NCI-H2029 treated with DMSO at 0.1 percent for 48 hours (cell line): ENCODE results near the gene MRTFA.
"Not testable (repeated sequence)": the region's sequence is repeated elsewhere in the genome, so short reads cannot be mapped to it uniquely, and the experiment has no call there.

Experiments used
- DNase-seq: peaks from one replicate; lab custom pipeline; 2025; lab: John Stamatoyannopoulos, UW

The MRTFA gene

DNA sequence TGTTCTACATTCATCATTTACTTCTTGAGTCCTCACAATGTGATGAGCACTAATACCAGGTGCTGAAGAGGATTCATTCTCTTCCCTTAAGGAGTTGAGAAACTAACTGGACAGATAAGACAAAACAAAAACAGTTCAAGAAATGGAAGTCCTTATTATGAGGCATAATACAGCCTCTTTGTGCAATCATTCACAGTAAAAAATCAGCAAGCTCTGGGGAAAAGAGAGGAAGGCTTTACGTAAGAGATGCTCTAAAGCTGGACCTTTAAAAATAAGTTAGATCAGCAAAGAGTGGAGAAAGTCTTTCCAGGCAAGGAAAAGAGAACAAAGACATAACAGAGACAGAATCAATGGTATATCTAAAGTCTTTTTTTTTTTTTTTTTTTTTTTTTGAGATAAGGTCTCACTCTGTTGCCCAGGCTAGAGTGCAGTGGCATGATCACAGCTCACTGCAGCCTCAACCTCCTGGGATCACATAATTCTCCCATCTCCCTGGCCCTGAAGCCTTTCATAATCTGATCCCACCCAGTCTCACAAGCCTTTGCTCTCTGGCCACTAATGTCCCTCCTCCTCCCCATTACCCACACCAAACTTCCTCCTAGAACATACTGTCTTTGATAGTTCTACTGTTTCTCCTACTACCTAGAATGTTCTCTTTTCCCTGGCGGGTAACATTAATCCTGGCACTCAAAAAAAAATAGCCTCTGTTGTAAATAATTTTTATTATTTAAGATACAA is 40.9 kb downstream of the MRTFA start:
- no peak for DNase-seq

DNA sequence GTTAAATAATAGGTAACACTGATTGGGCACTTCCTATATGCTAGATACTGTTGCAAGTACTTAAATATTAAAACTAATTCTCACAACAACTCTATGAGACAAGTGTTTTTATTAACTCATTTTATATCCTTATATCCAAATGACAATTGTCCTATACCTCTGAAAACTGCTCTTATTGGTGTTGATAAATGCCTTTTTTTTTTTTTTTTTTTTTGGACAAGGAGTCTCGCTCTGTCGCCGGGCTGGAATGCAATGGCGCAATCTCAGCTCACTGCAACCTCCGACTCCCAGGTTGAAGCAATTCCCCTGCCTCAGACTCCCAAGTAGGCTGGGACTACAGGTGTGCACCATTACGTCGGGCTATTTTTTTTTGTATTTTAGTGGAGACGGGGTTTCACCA is 41.6 kb downstream of the MRTFA start:
- no peak for DNase-seq

DNA sequence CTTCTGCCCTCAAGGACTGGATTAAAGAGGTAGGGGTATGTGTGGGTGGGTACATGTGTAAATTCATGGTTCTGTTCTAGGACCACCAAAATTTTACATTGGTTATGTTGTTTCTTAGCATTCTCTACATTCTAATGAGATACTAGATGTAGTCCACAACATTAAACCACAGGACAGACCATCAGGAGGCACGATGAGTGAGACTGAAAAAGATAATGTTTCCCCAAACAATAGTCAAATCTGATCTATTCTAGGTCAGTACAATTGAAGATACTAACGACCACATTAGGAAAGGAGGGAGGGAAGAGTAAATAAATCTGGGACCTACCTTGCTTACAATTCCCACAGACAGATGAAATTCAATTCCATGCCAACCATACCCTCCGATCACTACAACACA is 42.2 kb downstream of the MRTFA start:
- DNase-seq = no peak

DNA sequence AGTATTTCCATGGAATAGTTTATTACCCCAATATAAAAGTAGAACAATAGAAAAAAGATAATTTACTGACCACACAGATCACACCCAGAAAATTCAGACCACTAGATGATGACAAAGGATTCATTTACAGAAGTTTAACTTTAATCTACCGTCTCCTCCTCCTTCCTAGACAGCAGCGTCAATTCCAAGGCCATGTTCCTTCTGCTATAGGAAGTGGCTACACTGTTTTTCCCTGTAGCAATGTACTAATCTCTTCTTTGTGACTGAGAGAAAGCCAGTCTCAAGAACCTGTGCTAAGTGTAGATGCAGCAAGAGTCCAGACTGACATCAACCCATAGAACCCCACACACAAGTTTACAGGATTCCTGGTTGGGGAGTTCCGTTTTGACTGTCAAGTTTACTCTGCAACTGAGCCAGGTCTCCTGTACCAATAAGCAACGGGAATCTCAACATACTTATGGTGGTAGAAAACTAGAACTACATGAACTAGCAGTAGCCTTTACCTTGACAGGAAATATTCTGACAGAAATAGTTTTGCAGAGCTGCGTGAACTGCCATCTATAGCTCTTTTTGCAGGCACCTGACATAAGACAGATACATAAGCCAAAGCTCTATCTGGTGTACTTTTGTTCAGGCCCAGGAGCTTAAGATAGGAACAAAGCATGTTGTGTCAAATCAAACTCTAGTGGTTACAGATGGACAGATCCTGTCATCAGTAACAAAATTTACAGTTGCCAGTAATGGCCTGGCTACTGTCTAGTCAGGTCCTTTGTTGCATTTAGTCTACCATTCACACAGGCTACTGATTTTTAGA is 42.9 kb downstream of the MRTFA start:
- DNase-seq = no peak

DNA sequence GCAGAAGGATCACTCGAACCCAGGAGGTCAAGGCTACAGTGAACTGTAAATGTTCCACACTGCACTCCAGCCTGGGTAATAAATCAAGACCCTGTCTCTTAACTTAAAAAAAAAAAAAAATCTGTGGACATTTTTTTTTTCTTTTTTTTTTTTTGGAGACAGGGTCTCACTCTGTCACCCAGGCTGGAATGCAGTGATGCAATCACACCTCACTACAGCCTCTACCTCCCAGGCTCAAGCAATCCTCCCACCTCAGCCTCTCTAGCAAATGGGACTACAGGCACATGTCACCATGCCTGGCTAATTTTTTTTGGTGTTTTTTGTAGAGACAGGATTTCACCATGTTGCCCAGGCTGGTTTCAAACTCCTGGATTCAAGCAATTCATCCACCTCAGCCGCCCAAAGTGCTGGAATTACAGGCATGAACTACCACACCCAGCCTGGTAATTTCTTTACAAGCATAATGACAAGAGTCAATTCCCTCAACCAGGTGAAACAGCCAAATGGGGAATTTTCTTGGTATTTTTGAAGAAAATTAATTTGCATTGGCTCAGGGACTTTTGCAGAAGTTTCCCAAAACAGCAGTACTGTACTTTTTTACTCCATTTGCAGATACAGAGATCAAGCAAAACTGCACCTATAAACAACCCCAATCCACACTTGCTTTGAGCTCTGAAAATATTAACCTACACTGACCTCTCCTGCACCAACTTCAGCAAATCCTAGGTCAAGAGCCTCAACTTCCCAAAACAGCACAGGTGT is 44.0 kb downstream of the MRTFA start:
- DNase-seq = no peak

DNA sequence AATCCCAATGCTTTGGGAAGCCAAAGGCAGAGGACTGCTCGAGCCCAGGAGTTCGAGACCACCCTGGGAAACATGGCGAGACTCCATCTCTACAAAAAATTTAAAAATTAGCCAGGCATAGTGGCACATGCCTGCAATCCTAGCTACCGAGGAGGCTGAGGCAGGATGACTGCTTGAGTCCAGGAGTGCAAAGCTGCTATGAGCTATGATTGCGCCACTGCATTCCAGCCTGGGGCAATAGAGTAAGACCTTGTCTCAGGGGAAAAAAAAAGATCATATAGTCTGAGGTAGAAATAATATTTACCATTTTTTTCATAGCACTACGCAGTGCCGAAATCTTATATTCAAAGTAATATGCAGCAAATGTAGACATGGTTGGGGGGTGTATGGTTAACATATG is 47.8 kb downstream of the MRTFA start:
- no peak for DNase-seq

DNA sequence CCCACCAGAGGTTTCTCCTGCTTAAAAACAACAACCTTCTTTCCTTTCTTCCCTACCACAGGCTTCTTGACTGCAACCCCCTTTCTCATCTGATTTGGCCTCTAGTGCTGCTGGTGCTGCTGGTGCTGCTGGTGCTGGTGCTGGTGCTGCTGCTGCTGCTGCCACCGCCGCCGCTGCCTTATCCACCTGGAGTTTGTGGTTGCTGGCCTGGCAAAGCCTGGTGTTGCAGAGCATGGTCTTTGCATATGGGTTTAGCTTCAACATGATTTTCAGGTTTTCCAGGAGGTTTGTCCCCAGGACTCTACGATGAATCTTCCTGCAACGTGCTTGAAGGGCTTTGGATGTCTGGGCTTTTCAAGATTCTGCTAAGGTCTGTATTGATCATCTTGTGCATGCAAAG is 49.7 kb downstream of the MRTFA start:
- no peak for DNase-seq

DNA sequence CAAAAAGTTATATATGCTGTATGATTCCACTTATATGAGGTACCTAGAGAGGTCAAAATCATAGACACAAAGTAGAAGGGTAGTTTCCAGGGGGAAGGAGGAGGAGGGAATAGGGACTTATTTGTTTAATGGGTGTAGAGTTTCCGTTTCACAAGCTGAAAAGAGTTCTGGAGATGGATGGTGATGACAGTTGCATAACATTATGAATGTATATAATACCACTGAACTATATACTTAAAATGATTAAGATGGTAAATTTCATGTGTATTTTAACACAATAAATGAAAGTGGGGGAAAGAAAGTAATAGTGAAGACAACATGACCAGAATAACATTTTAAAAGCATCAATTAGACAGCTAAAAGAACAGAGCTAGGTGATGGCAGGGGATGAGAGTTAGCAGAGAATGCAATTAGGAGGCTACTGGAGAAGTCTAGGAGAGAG is 51.2 kb downstream of the MRTFA start:
- DNase-seq = no peak

DNA sequence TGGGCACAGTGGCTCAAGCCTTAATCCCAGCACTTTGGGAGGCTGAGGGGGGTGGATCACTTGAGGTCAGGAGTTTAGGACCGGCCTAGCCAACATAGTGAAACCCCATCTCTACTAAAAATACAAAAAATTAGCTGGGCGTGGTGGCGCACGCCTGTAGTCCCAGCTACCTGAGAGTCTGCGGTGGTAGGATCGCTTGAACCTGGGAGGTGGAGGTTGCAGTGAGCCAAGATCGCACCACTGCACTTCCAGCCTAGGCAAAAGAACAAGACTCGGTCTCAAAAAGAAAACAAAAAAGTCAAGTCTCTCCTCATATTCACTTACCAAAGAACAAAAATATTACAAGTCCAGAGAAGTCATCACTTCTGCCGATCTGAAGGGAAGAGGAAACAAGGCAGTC is 51.8 kb downstream of the MRTFA start:
- DNase-seq = not testable (repeated sequence)

DNA sequence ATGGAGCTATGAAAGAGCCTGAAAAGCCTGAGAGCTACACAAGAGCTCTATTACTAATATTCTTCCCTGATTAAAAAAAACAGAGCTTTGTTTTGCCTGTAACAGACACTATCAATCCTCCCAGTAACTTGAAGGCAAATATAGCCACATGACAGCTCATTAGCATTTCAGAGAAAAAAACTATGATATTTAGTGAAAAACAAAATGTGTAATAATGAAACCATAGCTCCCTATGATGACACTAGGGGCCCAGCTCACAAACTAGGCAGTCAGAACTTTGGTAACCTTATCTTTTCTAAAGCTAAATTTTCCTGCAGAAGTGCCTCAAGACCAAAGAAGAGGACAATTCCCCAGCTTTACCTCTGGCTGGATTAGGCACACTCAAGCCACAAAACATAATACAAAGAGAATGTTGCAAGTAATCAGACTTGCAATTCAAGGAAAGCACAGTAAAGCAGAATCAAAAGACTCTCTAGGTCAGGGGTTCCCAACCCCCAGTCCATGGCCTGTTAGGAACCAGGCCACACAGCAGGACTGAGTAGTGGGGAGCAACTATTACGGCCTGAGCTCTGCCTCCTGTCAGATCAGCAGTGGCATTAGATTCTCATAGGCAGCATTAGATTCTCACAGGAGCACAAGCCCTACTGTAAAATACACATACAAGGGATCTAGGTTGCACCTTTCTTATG is 53.3 kb downstream of the MRTFA start:
- DNase-seq = no peak

DNA sequence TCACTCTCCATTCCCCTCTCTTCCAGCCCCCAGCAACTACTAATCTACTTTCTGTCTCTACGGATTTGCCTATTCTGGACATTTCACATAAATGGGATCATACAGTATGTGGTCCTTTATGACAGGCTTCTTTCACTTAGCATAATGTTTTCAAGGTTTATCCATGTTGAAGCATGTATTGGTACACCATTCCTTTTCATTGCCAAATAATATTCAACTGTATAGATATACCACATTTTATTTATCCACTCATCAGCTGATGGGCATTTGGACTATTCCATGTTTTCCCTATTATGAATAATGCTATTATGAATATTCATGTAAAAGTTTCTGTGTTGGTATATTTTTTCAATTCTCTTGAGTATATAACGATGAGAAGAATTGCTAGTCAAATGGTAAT is 54.5 kb downstream of the MRTFA start:
- no peak for DNase-seq

DNA sequence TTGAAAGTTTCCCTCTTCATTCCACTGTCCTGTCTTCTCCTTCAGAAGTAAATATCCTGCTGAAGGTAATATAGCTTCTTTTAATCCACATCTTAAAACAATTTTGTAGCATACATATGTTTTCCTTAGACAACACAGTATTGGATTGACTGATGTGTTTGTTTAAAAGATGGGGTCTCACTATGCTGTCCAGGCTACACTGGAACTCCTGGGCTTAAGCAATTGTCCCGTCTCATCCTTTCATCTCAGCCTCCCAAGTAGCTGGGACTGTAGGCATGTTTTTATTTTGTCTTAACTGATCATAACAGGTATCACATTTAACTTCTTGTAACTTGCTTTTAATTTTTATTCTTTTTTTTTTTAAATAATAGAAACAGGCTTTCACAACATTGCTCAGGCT is 55.9 kb downstream of the MRTFA start:
- no peak for DNase-seq

DNA sequence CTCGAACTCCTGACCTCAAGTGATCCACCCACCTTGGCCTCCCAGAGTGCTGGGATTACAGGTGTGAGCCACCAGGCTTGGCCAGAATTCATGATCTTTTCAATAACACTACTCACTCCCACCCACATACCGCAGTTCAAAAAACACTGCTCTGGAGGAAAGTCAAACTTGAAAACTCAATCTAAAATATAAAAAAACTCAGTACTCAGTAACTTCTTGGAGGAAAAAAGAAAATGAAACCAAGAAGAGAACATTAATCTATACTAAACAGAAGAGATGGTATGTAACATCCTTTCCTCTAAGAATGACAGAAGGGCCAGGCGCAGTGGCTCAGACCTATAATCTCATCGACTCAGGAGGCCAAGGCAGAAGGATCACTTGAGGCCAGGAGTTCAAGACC is 58.3 kb downstream of the MRTFA start:
- no peak for DNase-seq

DNA sequence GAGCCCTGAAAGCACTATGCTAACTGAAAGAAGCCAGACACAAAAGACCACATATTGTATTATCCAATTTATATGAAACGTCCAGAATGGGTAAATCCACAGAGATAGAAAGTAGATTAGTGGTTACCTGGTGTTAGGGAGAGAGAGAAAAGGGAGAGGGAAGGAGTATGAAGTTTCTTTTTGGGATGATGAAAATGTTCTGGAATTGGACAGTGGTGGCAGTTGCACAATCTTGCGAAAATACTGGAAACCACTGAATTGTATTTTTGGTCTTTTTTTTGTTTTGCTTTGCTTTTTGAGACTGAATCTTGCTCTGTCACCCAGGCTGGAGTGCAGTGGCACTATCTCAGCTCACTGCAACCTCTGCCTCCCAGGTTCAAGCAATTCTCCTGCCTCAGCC is 63.5 kb downstream of the MRTFA start:
- no peak for DNase-seq

DNA sequence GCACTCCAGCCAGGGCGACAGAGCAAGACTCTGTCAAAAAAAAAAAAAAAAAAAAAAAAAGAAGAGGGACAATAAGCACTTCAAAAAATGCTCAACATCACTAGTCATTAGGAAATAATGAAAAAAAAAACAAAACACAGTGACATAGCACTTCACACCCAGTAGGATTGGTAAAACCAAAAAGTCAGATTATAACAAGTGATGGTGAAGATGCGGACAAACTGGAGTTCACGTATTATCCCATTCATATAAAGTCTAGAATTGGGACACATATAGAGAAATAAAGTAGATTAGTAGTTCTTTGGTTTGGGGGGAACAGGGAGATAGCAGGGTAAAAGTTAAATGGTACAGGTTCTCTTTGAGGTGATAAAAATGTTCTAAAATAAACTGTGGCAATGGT is 64.6 kb downstream of the MRTFA start:
- no peak for DNase-seq

DNA sequence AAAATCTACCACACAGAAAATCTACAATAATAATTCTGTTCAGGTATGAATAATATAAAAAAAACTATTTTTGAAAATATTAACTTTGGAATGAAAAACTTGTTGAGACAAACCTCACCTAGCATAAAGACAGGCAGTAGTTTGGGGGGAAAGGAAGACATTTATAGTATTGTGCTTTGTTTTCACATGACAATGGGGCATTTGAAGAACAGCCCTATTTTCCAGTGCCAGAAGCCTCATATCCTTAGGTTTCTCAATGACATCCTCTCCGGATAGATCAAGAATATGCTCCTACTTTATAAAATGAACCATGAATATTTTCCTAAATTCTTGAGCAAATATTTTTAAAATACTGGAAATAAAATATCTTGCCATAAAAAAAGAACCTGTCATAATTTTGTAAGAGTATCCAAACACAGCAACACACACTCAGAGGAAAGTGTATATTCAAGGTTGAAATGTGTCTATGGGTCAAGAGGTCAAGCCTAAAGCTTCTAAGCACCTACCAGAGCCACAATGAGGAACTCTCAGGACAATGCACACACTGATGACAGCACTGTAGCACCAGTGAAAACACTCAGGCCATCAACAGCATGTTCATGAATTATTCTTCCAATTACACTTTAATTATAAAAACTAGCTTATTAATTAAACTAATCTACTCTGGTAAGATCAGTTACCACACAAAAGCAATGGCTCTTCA is 68.7 kb downstream of the MRTFA start:
- DNase-seq = no peak

DNA sequence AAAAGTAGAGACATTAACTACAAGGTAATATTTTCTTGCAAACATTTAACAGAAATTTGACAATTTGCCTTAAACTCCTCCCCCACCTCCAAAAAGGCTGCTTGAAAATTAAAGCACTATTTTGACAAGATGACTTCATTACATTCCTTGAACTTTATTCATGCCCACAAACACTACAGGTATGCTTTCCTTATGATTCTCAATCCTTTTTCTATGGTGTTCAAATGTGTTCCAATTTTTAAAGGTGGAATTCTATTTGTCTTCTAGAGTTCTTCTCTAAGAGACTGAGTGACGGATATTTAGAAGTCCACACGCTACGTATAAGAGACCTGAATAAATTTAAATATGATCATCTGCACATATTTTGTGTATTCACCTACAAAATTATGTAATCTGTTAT is 69.4 kb downstream of the MRTFA start:
- no peak for DNase-seq

DNA sequence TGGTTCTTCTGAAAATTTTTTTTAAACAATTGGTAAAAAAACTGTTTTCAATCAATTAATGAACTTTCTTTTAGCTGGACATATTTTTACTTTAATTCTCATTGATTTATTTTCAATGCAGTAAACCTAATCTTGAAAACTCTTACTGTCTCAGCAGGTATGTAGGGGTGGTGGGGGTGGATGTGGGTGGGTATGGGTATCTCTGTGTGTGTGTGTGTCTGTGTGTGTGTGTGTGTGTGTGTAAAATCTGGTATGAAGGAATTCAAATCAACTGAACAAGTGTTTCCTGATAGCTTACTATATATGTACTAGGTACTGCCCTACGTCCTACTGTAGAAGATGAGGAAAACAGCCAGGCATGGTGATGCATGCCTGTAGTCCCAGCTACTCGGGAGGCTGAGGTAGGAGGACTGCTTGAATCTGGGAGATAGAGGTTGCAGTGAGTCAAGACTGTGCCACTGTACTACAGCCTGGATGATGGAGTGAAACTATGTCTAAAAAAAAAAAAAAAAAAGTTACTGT is 75.5 kb downstream of the MRTFA start:
- no peak for DNase-seq

DNA sequence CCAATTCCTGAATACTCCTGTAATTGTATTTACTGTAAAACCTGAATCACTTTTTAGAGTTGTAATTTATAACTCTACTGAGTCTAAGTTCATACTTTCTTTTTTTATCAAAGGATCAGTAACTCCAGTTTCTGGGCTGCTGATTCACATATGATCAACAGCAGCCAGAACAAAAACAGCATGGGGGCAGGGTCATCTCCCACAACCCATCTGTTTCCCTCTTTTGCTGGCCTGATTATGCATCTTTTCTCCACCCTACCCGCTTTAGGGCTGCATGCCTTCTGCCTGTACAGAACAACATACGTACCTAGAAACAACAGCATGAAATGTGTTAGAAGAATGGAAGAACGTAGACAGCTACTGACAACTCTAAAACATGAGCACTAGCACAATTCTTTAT is 76.0 kb downstream of the MRTFA start:
- DNase-seq = no peak

DNA sequence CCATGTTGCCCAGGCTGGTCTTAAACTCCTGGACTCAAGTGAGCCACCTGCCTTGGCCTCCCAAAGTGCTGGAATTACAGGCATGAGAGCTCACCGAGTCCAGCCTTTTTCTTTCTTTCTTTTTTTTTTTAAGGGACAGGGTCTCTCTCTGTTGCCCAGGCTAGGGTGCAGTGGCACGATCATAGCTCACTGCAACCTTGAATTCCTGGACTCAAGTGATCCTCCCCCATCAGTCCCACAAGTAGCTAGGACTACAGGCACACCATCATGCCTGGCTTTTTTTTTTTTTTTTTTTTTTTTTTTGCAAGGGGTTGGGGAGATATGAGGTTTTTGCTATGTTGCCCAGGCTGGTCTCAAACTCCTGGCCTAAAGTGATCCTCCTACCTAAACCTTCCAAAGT is 78.5 kb downstream of the MRTFA start:
- DNase-seq = no peak

DNA sequence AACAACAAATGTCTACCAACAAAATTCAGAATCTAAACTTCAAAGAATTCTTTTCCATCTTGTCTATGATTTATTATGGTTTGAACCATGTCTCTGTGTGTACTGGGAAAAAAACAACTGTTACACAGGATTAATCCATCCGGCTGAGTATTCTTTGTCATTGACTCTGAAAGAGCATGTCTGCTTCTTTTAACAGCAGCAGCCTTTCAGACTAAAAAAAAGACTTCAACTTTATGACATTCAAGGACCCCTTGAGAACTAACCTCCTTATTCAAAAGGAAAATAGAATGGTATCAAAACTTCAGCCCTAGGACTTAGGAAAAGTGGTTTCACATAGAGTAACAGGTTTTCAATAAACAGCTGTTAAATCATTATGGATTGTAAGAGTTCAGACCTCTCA is 79.9 kb downstream of the MRTFA start:
- DNase-seq = no peak
